Measurements from ENCODE around the gene LNX2.

- TF ChIP-seq CTCF (conservative IDR thresholded peaks at IDR 0.05; ENCODE audit: low read depth, low read length), result no peak
- no peak for TF ChIP-seq POLR2A (IDR thresholded peaks at IDR 0.05; ENCODE audit: low read depth, low read length)
- no peak for TF ChIP-seq CEBPB (IDR thresholded peaks at IDR 0.05; ENCODE audit: low read depth, low read length)
- no peak for TF ChIP-seq MXI1 (IDR thresholded peaks at IDR 0.05; ENCODE audit: borderline replicate concordance, low read depth, low read length)
- no peak for TF ChIP-seq RFX5 (IDR thresholded peaks at IDR 0.05; ENCODE audit: low read depth, low read length)
- no peak for TF ChIP-seq RCOR1 (IDR thresholded peaks at IDR 0.05; ENCODE audit: insufficient replicate concordance, low read length)
- TF ChIP-seq FOS (IDR thresholded peaks at IDR 0.05; ENCODE audit: low read depth, low read length), result no peak
- TF ChIP-seq USF2 (IDR thresholded peaks at IDR 0.05; ENCODE audit: low read depth, low read length), result no peak
Observed at GRCh38 chr13:27620377-27621115, at the start of gene LNX2.
